Immature natural killer cell (primary cell): ENCODE data around the gene FOCAD. TPM values are rescaled to one million over a fixed set of nuclear protein-coding genes. Genes with fewer than 3 reads are reported as not detected.
"Not testable (repeated sequence)": the region's sequence is repeated elsewhere in the genome, so short reads cannot be mapped to it uniquely, and the experiment has no call there.

ENCODE experiments used
- DNase-seq, 3 donors: peaks; one replicate each; pipeline ENCODE4 v3.0.0; 2022; ENCODE audit warnings: mixed read lengths in 1 of 3
- H3K27ac Mint-ChIP-seq, 6 donors: one replicate each; pipeline ENCODE4 v1.8.0; 2020; ENCODE audit warnings: mixed read lengths in 6 of 6, mild to moderate bottlenecking in 5 of 6, inconsistent platforms in 4 of 6, moderate library complexity in 3 of 6
- H3K27me3 Mint-ChIP-seq, 3 donors: one replicate each; pipeline ENCODE4 v1.8.0; 2020 to 2021; ENCODE audit warnings: low read depth in 3 of 3, mild to moderate bottlenecking in 3 of 3, mixed read lengths in 3 of 3, moderate library complexity in 3 of 3, inconsistent platforms in 1 of 3
- H3K36me3 Mint-ChIP-seq, 3 donors: one replicate each; pipeline ENCODE4 v1.8.0; 2020; ENCODE audit warnings: mixed read lengths in 3 of 3, inconsistent platforms in 2 of 3, mild to moderate bottlenecking in 2 of 3
- H3K4me1 Mint-ChIP-seq, 2 donors: one replicate each; pipeline ENCODE4 v1.8.0; 2020; ENCODE audit warnings: inconsistent platforms in 2 of 2, mild to moderate bottlenecking in 2 of 2, mixed read lengths in 2 of 2, moderate library complexity in 1 of 2
- H3K4me3 Mint-ChIP-seq, 5 donors: one replicate each; pipeline ENCODE4 v1.8.0; 2020; ENCODE audit warnings: mild to moderate bottlenecking in 5 of 5, mixed read lengths in 5 of 5, inconsistent platforms in 3 of 5, moderate library complexity in 3 of 5
- H3K9me3 Mint-ChIP-seq, 6 donors: one replicate each; pipeline ENCODE4 v1.8.0; 2020; ENCODE audit warnings: mild to moderate bottlenecking in 6 of 6, mixed read lengths in 6 of 6, inconsistent platforms in 4 of 6, moderate library complexity in 3 of 6
- polyA plus RNA-seq, 3 donors: library from polyadenylated mRNA; unstranded; fragments of 300-500 nt; fragmentation: Illumina TruSeq; gene quantifications; one replicate each; pipeline ENCODE4 v1.2.3, GENCODE V29; 2021

The FOCAD gene
- polyA plus RNA-seq, 3 donors from 2014 or later = 9.1 to 18.5 (median 13.9) TPM

DNA sequence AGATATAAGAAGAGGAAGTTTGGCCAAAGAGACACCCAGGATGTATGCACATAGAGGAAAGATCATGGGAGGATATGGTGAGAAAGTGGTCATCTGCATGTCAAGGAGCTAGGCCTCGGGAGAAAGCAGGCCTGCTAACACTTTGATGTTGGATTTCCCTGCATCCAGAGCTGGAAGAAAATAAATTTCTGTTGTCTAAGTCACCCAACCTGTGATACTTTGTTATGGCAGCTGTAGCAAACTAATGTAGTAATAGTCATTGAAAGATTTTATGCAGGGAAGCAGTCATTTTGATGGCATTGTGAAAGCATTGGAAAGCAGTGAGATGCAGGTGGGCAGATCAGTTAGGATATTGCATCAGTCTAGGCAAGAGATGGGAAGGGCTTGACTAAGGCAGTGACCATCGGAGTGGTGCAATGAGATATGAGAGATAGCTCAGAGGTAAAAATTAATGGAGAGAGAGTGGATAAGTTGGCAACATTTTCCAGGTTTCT is 24.5 kb upstream of the FOCAD start:
- Mint-ChIP-seq H3K9me3 (no peaks in the 10 kb centered on the region), H3K27me3 (peaks cover 2 to 6% (median 2%) of the 10 kb centered on the region in 3 donors), H3K4me1 (no peaks in the 10 kb centered on the region), H3K36me3 (no peaks in the 10 kb centered on the region), H3K27ac (no peak overlapping the region), H3K4me3 (no peak overlapping the region)
- DNase-seq = no peak

- Mint-ChIP-seq H3K9me3 (no peaks in the 10 kb centered on the region), H3K4me1 (no peaks in the 10 kb centered on the region), H3K4me3 (no peak overlapping the region), H3K27me3 (peaks cover 0 to 9% (median 0%) of the 10 kb centered on the region in 3 donors), H3K36me3 (no peaks in the 10 kb centered on the region), H3K27ac (no peak overlapping the region)
- DNase-seq = no peak
Measured at GRCh38 chr9:20662156-20662555, 21.9 kb upstream of the FOCAD start.

- H3K4me3 Mint-ChIP-seq = no peak overlapping the region
- H3K36me3 Mint-ChIP-seq = no peaks in the 10 kb centered on the region
- H3K27me3 Mint-ChIP-seq = peaks cover 0 to 9% (median 0%) of the 10 kb centered on the region in 3 donors
- no peaks in the 10 kb centered on the region for H3K9me3 Mint-ChIP-seq
- no peak for DNase-seq
- H3K27ac Mint-ChIP-seq = no peak overlapping the region
- H3K4me1 Mint-ChIP-seq = no peaks in the 10 kb centered on the region
Measured at GRCh38 chr9:20663133-20663532, 20.9 kb upstream of the FOCAD start.

- H3K27me3 Mint-ChIP-seq = peaks cover 0 to 4% (median 0%) of the 10 kb centered on the region in 3 donors
- no peak for DNase-seq
- H3K4me3 Mint-ChIP-seq = no peak overlapping the region
- H3K27ac Mint-ChIP-seq = no peak overlapping the region
- no peaks in the 10 kb centered on the region for H3K9me3 Mint-ChIP-seq
- no peaks in the 10 kb centered on the region for H3K36me3 Mint-ChIP-seq
- no peaks in the 10 kb centered on the region for H3K4me1 Mint-ChIP-seq
Measured at GRCh38 chr9:20664501-20664900, 19.6 kb upstream of the FOCAD start.

- no peak for DNase-seq
- H3K27me3 Mint-ChIP-seq = peaks cover 0 to 6% (median 0%) of the 10 kb centered on the region in 3 donors
- peaks cover 0 to 5% (median 0%) of the 10 kb centered on the region in 3 donors for H3K36me3 Mint-ChIP-seq
- H3K9me3 Mint-ChIP-seq = no peaks in the 10 kb centered on the region
- H3K27ac Mint-ChIP-seq = no peak overlapping the region
- H3K4me1 Mint-ChIP-seq = no peaks in the 10 kb centered on the region
- H3K4me3 Mint-ChIP-seq = no peak overlapping the region
Measured at GRCh38 chr9:20670395-20670794, 13.7 kb upstream of the FOCAD start.

- peaks cover 0 to 4% (median 0%) of the 10 kb centered on the region in 3 donors for H3K27me3 Mint-ChIP-seq
Measured at GRCh38 chr9:20671635-20672034, 12.4 kb upstream of the FOCAD start.

DNA sequence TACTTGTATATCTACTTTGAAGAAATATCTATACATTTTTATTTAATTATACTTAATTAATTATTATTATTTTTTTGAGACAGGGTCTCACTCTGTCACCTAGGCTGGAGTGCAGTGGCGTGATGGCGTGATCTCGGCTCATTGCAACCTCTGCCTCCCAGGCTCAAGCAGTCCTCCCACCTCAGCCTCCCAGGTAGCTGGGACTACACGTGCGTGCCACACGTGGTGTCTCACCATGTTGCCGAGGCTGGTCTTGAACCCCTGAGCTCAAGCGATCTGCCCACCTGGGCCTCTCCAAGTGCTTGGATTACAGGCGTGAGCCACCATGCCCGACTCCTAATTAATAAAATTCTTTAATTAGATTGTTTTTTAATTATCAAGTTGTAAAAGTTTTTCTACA is 10.5 kb upstream of the FOCAD start:
- not testable (repeated sequence) for H3K9me3 Mint-ChIP-seq, H3K4me1 Mint-ChIP-seq, H3K27ac Mint-ChIP-seq, H3K36me3 Mint-ChIP-seq, H3K27me3 Mint-ChIP-seq, H3K4me3 Mint-ChIP-seq, DNase-seq

More at GRCh38 chr9:20671635-20672034, 12.4 kb upstream of the FOCAD start:
- H3K4me1 Mint-ChIP-seq = no peaks in the 10 kb centered on the region
- no peak overlapping the region for H3K4me3 Mint-ChIP-seq
- H3K27ac Mint-ChIP-seq = no peak overlapping the region
- H3K36me3 Mint-ChIP-seq = peaks cover 0 to 5% (median 0%) of the 10 kb centered on the region in 3 donors
- DNase-seq = no peak
- no peaks in the 10 kb centered on the region for H3K9me3 Mint-ChIP-seq

DNA sequence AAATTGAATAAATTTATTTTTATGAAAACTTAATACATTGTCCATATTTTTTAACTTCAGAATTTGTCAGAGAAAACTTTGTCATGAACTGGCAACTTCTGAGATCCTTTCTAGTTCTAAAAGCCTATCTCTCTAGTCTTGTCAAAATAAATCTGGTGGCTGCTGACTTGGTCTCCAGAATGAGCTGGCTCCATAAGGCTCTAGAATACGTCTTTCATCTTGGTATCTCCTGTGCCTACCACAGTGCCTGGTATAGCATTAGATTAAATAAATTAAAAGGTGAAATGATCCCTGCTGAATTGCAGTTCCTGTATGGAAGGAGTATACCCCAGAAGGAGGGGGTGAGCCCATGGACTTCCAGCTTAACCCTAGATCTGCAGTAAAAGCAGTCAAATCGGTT is 2.6 kb upstream of the FOCAD start:
- Mint-ChIP-seq H3K27ac (no peak overlapping the region), H3K27me3 (peaks cover 0 to 6% (median 2%) of the 10 kb centered on the region in 3 donors), H3K36me3 (peaks cover 0 to 4% (median 0%) of the 10 kb centered on the region in 3 donors), H3K9me3 (no peaks in the 10 kb centered on the region), H3K4me1 (peaks cover 18 to 22% of the 10 kb centered on the region in 2 donors), H3K4me3 (no peak overlapping the region)
- no peak for DNase-seq

- Mint-ChIP-seq H3K4me1 (peaks cover 18 to 22% of the 10 kb centered on the region in 2 donors), H3K36me3 (peaks cover 0 to 4% (median 0%) of the 10 kb centered on the region in 3 donors), H3K27ac (peak overlapping the region; percentile 7 to 79 (median 50)), H3K9me3 (no peaks in the 10 kb centered on the region), H3K27me3 (peaks cover 0 to 6% (median 2%) of the 10 kb centered on the region in 3 donors), H3K4me3 (peak overlapping the region; percentile 85 to 95 (median 92))
- DNase-seq = peak; percentile 23 to 41 (median 36)
Measured at GRCh38 chr9:20683351-20684034, 566 bp upstream of the FOCAD start.

DNA sequence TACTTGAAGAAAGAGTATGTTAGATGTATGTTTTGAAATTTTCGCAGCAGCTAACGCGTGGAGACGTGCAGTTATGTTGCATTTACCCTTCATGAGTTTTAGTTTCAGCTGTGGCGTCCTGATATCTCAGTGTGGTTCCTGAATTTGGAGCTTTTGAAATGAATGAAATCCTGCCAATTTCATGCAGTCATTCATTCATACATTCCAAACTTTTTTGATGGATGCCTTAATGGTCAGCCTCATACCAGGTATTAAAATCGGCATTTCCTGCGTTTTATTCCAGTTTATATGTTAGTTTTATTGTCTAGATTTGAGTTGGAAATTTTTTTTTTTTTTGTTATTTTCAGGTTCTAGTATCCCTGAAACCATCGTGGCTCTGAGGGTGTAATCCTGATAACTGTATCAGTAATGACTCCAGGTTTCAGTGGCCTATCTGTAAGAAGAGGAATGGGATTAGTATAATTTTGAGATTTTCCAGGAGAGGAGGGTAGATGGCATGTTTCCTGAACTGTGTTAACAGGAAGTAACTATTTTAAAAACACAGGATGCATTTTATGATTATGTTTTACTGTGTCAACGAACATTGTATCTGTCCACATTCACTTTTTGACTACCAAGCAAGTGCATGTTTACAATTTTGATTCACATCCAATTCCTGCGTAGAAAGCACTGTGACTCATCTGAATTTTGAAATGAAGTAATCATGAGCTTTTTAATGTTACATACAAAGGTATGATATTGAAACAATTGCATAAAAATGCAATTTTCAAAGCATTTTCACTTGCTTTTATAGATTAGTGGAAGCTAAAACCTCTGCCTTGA is 1.0 kb downstream of the FOCAD start:
- H3K27me3 Mint-ChIP-seq = peaks cover 0 to 6% (median 0%) of the 10 kb centered on the region in 3 donors
- DNase-seq = peak in 1 of 3 donors; percentile 4
- H3K4me1 Mint-ChIP-seq = peaks cover 18 to 22% of the 10 kb centered on the region in 2 donors
- H3K9me3 Mint-ChIP-seq = no peaks in the 10 kb centered on the region
- H3K36me3 Mint-ChIP-seq = no peaks in the 10 kb centered on the region
- peak overlapping the region; percentile 85 to 95 (median 92) for H3K4me3 Mint-ChIP-seq
- H3K27ac Mint-ChIP-seq = peak overlapping the region; percentile 76 to 91 (median 82)

DNA sequence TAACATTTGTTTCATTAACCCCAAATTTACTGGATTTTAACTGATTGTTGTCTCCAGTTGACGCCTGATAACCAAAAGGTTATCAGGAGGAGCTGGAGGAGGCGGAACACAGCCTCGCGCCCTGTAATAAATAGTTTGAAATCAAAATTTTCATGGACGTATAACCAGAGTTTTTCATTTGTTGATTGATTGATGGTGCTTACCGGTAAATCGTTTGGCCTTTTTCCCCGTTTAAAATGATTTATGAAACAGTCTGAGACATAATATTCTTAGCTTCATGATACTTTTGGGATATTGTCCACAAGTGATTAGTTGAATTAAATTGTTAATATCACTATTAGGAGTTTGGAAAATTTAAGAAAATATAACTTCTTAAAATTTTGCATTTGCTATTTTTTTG is 1.7 kb downstream of the FOCAD start:
- H3K4me3 Mint-ChIP-seq = no peak overlapping the region
- H3K27ac Mint-ChIP-seq = no peak overlapping the region

GRCh38 chr9:20689833-20690232 is 5.8 kb downstream of the FOCAD start:
- DNase-seq = no peak
- H3K36me3 Mint-ChIP-seq = no peaks in the 10 kb centered on the region
- H3K27me3 Mint-ChIP-seq = peaks cover 0 to 2% (median 0%) of the 10 kb centered on the region in 3 donors
- no peak overlapping the region for H3K27ac Mint-ChIP-seq
- H3K4me1 Mint-ChIP-seq = peaks cover 15 to 22% of the 10 kb centered on the region in 2 donors
- H3K4me3 Mint-ChIP-seq = no peak overlapping the region
- H3K9me3 Mint-ChIP-seq = no peaks in the 10 kb centered on the region

More for the DNA sequence above, 1.7 kb downstream of the FOCAD start:
- Mint-ChIP-seq H3K36me3 (no peaks in the 10 kb centered on the region), H3K9me3 (no peaks in the 10 kb centered on the region), H3K4me1 (peaks cover 18 to 22% of the 10 kb centered on the region in 2 donors), H3K27me3 (peaks cover 0 to 6% (median 0%) of the 10 kb centered on the region in 3 donors)
- DNase-seq = no peak

- H3K36me3 Mint-ChIP-seq = peaks cover 0 to 4% (median 0%) of the 10 kb centered on the region in 3 donors
- H3K4me1 Mint-ChIP-seq = peaks cover 7 to 14% of the 10 kb centered on the region in 2 donors
- H3K9me3 Mint-ChIP-seq = no peaks in the 10 kb centered on the region
- DNase-seq = no peak
- peak overlapping the region in 1 of 6 donors; percentile 50 for H3K27ac Mint-ChIP-seq
- H3K4me3 Mint-ChIP-seq = no peak overlapping the region
- H3K27me3 Mint-ChIP-seq = no peaks in the 10 kb centered on the region
Measured at GRCh38 chr9:20692554-20692953, 8.5 kb downstream of the FOCAD start.

- Mint-ChIP-seq H3K27ac (no peak overlapping the region), H3K27me3 (no peaks in the 10 kb centered on the region), H3K36me3 (peaks cover 0 to 4% (median 0%) of the 10 kb centered on the region in 3 donors), H3K4me3 (no peak overlapping the region), H3K9me3 (no peaks in the 10 kb centered on the region), H3K4me1 (peaks cover 7 to 14% of the 10 kb centered on the region in 2 donors)
- DNase-seq = no peak
Measured at GRCh38 chr9:20693068-20693467, 9.0 kb downstream of the FOCAD start.
